Mucosa of descending colon (tissue), 3 donors: Measurements from ENCODE around the gene NFKBIE. TPM values are rescaled to one million over a fixed set of nuclear protein-coding genes. Genes with fewer than 3 reads are reported as not detected.

Experiments used
- ATAC-seq: fragments of 200-7000 bp; cut with Tn5 transposase; one replicate; pipeline ENCODE4 v1.9.1; 2020; ENCODE audit warnings: mild to moderate bottlenecking, moderate library complexity
- DNase-seq, 3 donors: peaks; one replicate each; pipeline ENCODE4 v3.0.0-alpha.2; 2020
- H3K36me3 ChIP-seq: fragments of 200-600 bp; one replicate; pipeline ENCODE4 v1.8.0; 2021; ENCODE audit warnings: low read depth, mild to moderate bottlenecking
- H3K4me1 ChIP-seq: fragments of 200-600 bp; one replicate; pipeline ENCODE4 v1.8.0; 2021; ENCODE audit warnings: low read depth, mild to moderate bottlenecking
- H3K4me3 ChIP-seq: fragments of 200-600 bp; one replicate; pipeline ENCODE4 v1.8.0; 2021; ENCODE audit warnings: mild to moderate bottlenecking
- H3K9me3 ChIP-seq: fragments of 200-600 bp; one replicate; pipeline ENCODE4 v1.8.0; 2021; ENCODE audit warnings: mild to moderate bottlenecking
- CTCF ChIP-seq: fragments of 200-600 bp; IDR thresholded peaks from one replicate; pipeline ENCODE4 v1.8.0; 2022; ENCODE audit warnings: antibody characterized with exemption, mild to moderate bottlenecking
- intact Hi-C, 2 donors: fragments of 100-400 bp; cut with DNase I in 1 of 2; cut with micrococcal nuclease in 1 of 2; formaldehyde crosslinking; loops; one replicate each; pipeline versions ENCODE4 v1.11.0 to v1.11.1; 2022; cut with DNase I, micrococcal nuclease
- total RNA-seq, 3 donors: library from RNA; stranded (reverse); fragmentation: NEBNext Ultra II Directional in 2 of 3; extraction: Animal tissue kit (Norgen Biotek cat#: 25700) in 2 of 3; gene quantifications; one replicate each; pipeline versions ENCODE4 v1.2.1 to v1.2.4, GENCODE V29; 2021 to 2023
- donor health status: DM: no; HTN: no; CAD: no; lungs with moderate emphysema.
- donor health status: DM: no; HTN: no; CAD: no.
- donor health status: DM: no; HTN: yes; CAD: no.

The NFKBIE gene
- total RNA-seq, 3 donors from 2014 or later = 8.7 to 13.4 (median 10.8) TPM

GRCh38 chr6:44257025-44257752 is 8.2 kb downstream of the NFKBIE start, which contains the start of gene SLC35B2:
Gene SLC35B2, minus strand, starts transcription at chr6:44257528. Its CDS starts 118 bp downstream, at chr6:44257410.
- peak; percentile 88 for ATAC-seq
- Histone ChIP-seq H3K9me3 (no peaks in the 10 kb centered on the region), H3K36me3 (peaks cover 18% of the 10 kb centered on the region), H3K4me1 (peaks cover 16% of the 10 kb centered on the region), H3K4me3 (peak within 1 kb of the TSS; percentile 90)
- intact Hi-C loops = no loop called here
- peak; percentile 63 to 85 (median 80) for DNase-seq
- peak; percentile 81 for TF ChIP-seq CTCF

- ATAC-seq (no peak), DNase-seq (no peak)
- Histone ChIP-seq H3K36me3 (peaks cover 23% of the 10 kb centered on the region), H3K9me3 (no peaks in the 10 kb centered on the region), H3K4me1 (peaks cover 16% of the 10 kb centered on the region), H3K4me3 (peak overlapping the region; percentile 90)
- no peak for TF ChIP-seq CTCF
- intact Hi-C loops = no loop called here
Measured at GRCh38 chr6:44256775-44257024, 8.7 kb downstream of the NFKBIE start.

- H3K4me3 ChIP-seq = peak overlapping the region; percentile 90
- intact Hi-C loops = no loop called here
- no peak for TF ChIP-seq CTCF
- peak in 1 of 3 donors; percentile 51 for DNase-seq
- peaks cover 26% of the 10 kb centered on the region for H3K36me3 ChIP-seq
- ATAC-seq = peak; percentile 59
- H3K4me1 ChIP-seq = peaks cover 16% of the 10 kb centered on the region
- no peaks in the 10 kb centered on the region for H3K9me3 ChIP-seq
Measured at GRCh38 chr6:44255871-44256774, 9.2 kb downstream of the NFKBIE start.

GRCh38 chr6:44255105-44255808 is 10.1 kb downstream of the NFKBIE start:
- intact Hi-C loops = no loop called here

More at GRCh38 chr6:44255105-44255808, 10.1 kb downstream of the NFKBIE start:
- no peaks in the 10 kb centered on the region for H3K9me3 ChIP-seq
- peaks cover 26% of the 10 kb centered on the region for H3K36me3 ChIP-seq
- H3K4me1 ChIP-seq = peaks cover 16% of the 10 kb centered on the region
- DNase-seq (no peak), ATAC-seq (no peak)
- H3K4me3 ChIP-seq = no peak overlapping the region
- no peak for TF ChIP-seq CTCF
